HCEC 1CT (cell line): ENCODE measurements around the gene GPR157.
A peak's percentile ranks its signal among the peaks of the same experiment; 100 is the strongest.
"Not testable (repeated sequence)": the region's sequence is repeated elsewhere in the genome, so short reads cannot be mapped to it uniquely, and the experiment has no call there.

Experiments
- DNase-seq: peaks from one replicate; pipeline ENCODE4 v3.0.0-alpha.2; 2017

Gene GPR157

GRCh38 chr1:9145021-9145668, 16.2 kb upstream of the GPR157 start:
- DNase-seq = peak; percentile 58

GRCh38 chr1:9144494-9144893, 15.6 kb upstream of the GPR157 start:
- not testable (repeated sequence) for DNase-seq

GRCh38 chr1:9143250-9143649, 14.3 kb upstream of the GPR157 start:
- DNase-seq = peak; percentile 57

- DNase-seq = no peak
These were observed 11.0 kb upstream of the GPR157 start for GRCh38 chr1:9139930-9140329.

GRCh38 chr1:9136932-9137331, 8.0 kb upstream of the GPR157 start:
- DNase-seq = no peak

- no peak for DNase-seq
These were observed 6.4 kb upstream of the GPR157 start for GRCh38 chr1:9135073-9135836.

- DNase-seq = no peak
These were observed 5.1 kb upstream of the GPR157 start for GRCh38 chr1:9133870-9134585.

GRCh38 chr1:9129266-9130041, 552 bp upstream of the GPR157 start:
- peak; percentile 41 for DNase-seq

GRCh38 chr1:9128166-9128519, 759 bp downstream of the GPR157 start:
- no peak for DNase-seq

- no peak for DNase-seq
These were observed 1.3 kb downstream of the GPR157 start for GRCh38 chr1:9127395-9128165.

- DNase-seq = no peak
These were observed 2.4 kb downstream of the GPR157 start for GRCh38 chr1:9126511-9126910.

- not testable (repeated sequence) for DNase-seq
These were observed 3.1 kb downstream of the GPR157 start for GRCh38 chr1:9125847-9126246.

GRCh38 chr1:9125325-9125724, 3.6 kb downstream of the GPR157 start:
- no peak for DNase-seq

GRCh38 chr1:9124389-9124788, 4.5 kb downstream of the GPR157 start:
- not testable (repeated sequence) for DNase-seq

- DNase-seq = not testable (repeated sequence)
These were observed 5.2 kb downstream of the GPR157 start for GRCh38 chr1:9123665-9124064.

GRCh38 chr1:9121496-9122409, 7.1 kb downstream of the GPR157 start:
- DNase-seq = no peak

GRCh38 chr1:9120312-9120958, 8.5 kb downstream of the GPR157 start:
- no peak for DNase-seq

- no peak for DNase-seq
These were observed 9.2 kb downstream of the GPR157 start for GRCh38 chr1:9119745-9120144.

- DNase-seq = no peak
These were observed 10.7 kb downstream of the GPR157 start for GRCh38 chr1:9118186-9118585.

- DNase-seq = peak; percentile 24
These were observed 13.3 kb downstream of the GPR157 start for GRCh38 chr1:9115351-9116205.
